HCT116 (cell line): Measurements from ENCODE around the gene PCCA. TPM values are rescaled to one million over a fixed set of nuclear protein-coding genes. Genes with fewer than 3 reads are reported as not detected.

ENCODE experiments used
- ATAC-seq: fragments of 200-7000 bp; cut with Tn5 transposase; 2 replicates; pipeline ENCODE4 v1.9.1; 2020; ENCODE audit warnings: mild to moderate bottlenecking, moderate library complexity
- BruUV-seq: library from RNA; stranded (reverse); fragments of 400-500 nt; replicated peaks from 2 replicates; lab custom pipeline; 2021; lab: Mats Ljungman, UMichigan
- CTCF ChIA-PET: fragments of 300-600 bp; sonication (Branson Sonifier 250); formaldehyde crosslinking; loops from one replicate; lab custom pipeline; 2021; ENCODE audit warnings: antibody characterized with exemption; lab: Charles Lee
- POLR2A ChIA-PET: fragments of 300-600, 350-600 bp; sonication (Branson Sonifier 250); formaldehyde crosslinking; loops from one replicate; lab custom pipeline; 2021; ENCODE audit warnings: antibody characterized with exemption; lab: Charles Lee
- RAD21 ChIA-PET, 2 experiments: fragments of 300-600 bp; sonication (Branson Sonifier 250); formaldehyde crosslinking; loops; one replicate each; lab custom pipeline; 2023; ENCODE audit warnings: low total read pairs in 2 of 2; ENCODE audit not compliant: uncharacterized antibody in 2 of 2, unreplicated experiment in 2 of 2, low non-redundant PET in 1 of 2; lab: Charles Lee
- DNase-seq: peaks from one replicate; pipeline ENCODE4 v3.0.0-alpha.2; 2010; ENCODE audit warnings: low read depth, low spot score
- H2AFZ ChIP-seq: fragments of 200-600 bp; shearing (Covaris generic), sonication (generic); 2 replicates; pipeline ENCODE4 v1.6.1; 2017; ENCODE audit warnings: low read depth, mixed run types, mixed read lengths, antibody characterized with exemption, low read length; ENCODE audit not compliant: poor library complexity, severe bottlenecking
- H3K27ac ChIP-seq: 2 replicates; pipeline ENCODE4 v1.5.1; 2012; ENCODE audit warnings: low read depth, low read length
- H3K27me3 ChIP-seq: fragments of 200-600 bp; sonication (generic); 2 replicates; pipeline ENCODE4 v1.6.1; 2016; ENCODE audit warnings: mixed run types, low read length, mixed read lengths; ENCODE audit not compliant: insufficient read depth
- H3K36me3 ChIP-seq, 2 experiments: fragments of 200-500 bp in 1 of 2; fragments of 200-600 bp in 1 of 2; sonication (Bioruptor generic) in 1 of 2; sonication (generic) in 1 of 2; 2 replicates each; pipeline versions ENCODE4 v1.5.1 to v1.6.1; 2014 to 2016; ENCODE audit warnings: low read length in 2 of 2, inconsistent platforms in 1 of 2, mixed read lengths in 1 of 2, mixed run types in 1 of 2; ENCODE audit not compliant: insufficient read depth in 2 of 2, control insufficient read depth in 1 of 2
- H3K4me1 ChIP-seq, 2 experiments: fragments of 200-600 bp in 1 of 2; sonication (generic) in 1 of 2; 2 replicates each; pipeline versions ENCODE4 v1.5.1 to v1.6.1; 2012 to 2017; ENCODE audit warnings: low read length in 2 of 2, inconsistent platforms in 1 of 2, mild to moderate bottlenecking in 1 of 2, mixed read lengths in 1 of 2, mixed run types in 1 of 2, moderate library complexity in 1 of 2; ENCODE audit not compliant: insufficient read depth in 2 of 2, control insufficient read depth in 1 of 2
- H3K4me2 ChIP-seq: fragments of 200-600 bp; sonication (generic); 2 replicates; pipeline ENCODE4 v1.6.1; 2017; ENCODE audit warnings: mixed run types, low read length, mixed read lengths
- H3K4me3 ChIP-seq, 2 experiments: fragments of 200-600 bp in 1 of 2; sonication (generic) in 1 of 2; replicated peaks in 1 of 2; 2 replicates each; pipeline ENCODE4 v1.5.1; 2011 to 2016; ENCODE audit warnings: low read length in 2 of 2, control low read depth in 1 of 2, low read depth in 1 of 2, mild to moderate bottlenecking in 1 of 2, mixed read lengths in 1 of 2, mixed run types in 1 of 2
- H3K79me2 ChIP-seq: fragments of 200-600 bp; sonication (generic); 2 replicates; pipeline ENCODE4 v1.6.1; 2017; ENCODE audit warnings: mild to moderate bottlenecking, mixed run types, low read length, moderate library complexity, mixed read lengths; ENCODE audit not compliant: insufficient read depth
- H3K9ac ChIP-seq: fragments of 200-600 bp; sonication (generic); 2 replicates; pipeline ENCODE4 v1.6.1; 2016; ENCODE audit warnings: low read length, mixed read lengths
- H3K9me2 ChIP-seq: fragments of 200-600 bp; sonication (generic), shearing (Covaris generic); 2 replicates; pipeline ENCODE4 v1.6.1; 2017; ENCODE audit warnings: mixed run types, mild to moderate bottlenecking, moderate library complexity; ENCODE audit not compliant: insufficient read depth
- H3K9me3 ChIP-seq, 2 experiments: fragments of 200-500 bp in 1 of 2; fragments of 200-600 bp in 1 of 2; sonication (Bioruptor generic) in 1 of 2; sonication (generic) in 1 of 2; 2 replicates each; pipeline ENCODE4 v1.6.1; 2014 to 2017; ENCODE audit warnings: low read length in 2 of 2, mixed read lengths in 2 of 2, inconsistent platforms in 1 of 2, low read depth in 1 of 2, mild to moderate bottlenecking in 1 of 2, mixed run types in 1 of 2, moderate library complexity in 1 of 2; ENCODE audit not compliant: control insufficient read depth in 1 of 2, insufficient read depth in 1 of 2
- H4K20me1 ChIP-seq: fragments of 200-600 bp; sonication (generic), shearing (Covaris generic); 2 replicates; pipeline ENCODE4 v1.6.1; 2017; ENCODE audit warnings: mixed run types, mild to moderate bottlenecking, moderate library complexity; ENCODE audit not compliant: insufficient read depth
- EGR1 ChIP-seq: IDR thresholded peaks from 2 replicates; pipeline ENCODE4 v1.6.1; 2012; ENCODE audit warnings: low read depth
- ELF1 ChIP-seq: IDR thresholded peaks from 2 replicates; pipeline ENCODE4 v1.6.1; 2012; ENCODE audit warnings: low read depth, borderline replicate concordance
- FOSL1 ChIP-seq: IDR thresholded peaks from 2 replicates; pipeline ENCODE4 v1.6.1; 2012; ENCODE audit warnings: low read depth
- POLR2A ChIP-seq: IDR thresholded peaks from 2 replicates; pipeline ENCODE4 v1.7.0; 2011; ENCODE audit warnings: borderline replicate concordance; ENCODE audit not compliant: insufficient read depth, insufficient read length; ENCODE audit errors: extremely low read depth
- SP1 ChIP-seq: IDR thresholded peaks from 2 replicates; pipeline ENCODE4 v1.6.1; 2012; ENCODE audit warnings: low read depth
- SRF ChIP-seq: IDR thresholded peaks from 2 replicates; pipeline ENCODE4 v1.6.1; 2012; ENCODE audit warnings: low read depth
- TCF7L2 ChIP-seq: IDR thresholded peaks from 2 replicates; pipeline ENCODE4 v1.7.0; 2011; ENCODE audit warnings: borderline replicate concordance, inconsistent platforms; ENCODE audit not compliant: insufficient read depth, insufficient read length; ENCODE audit errors: extremely low read depth
- YY1 ChIP-seq: IDR thresholded peaks from 2 replicates; pipeline ENCODE4 v1.6.1; 2011; ENCODE audit warnings: low read length, low read depth, moderate library complexity, mild to moderate bottlenecking; ENCODE audit not compliant: insufficient replicate concordance; ENCODE audit errors: extremely low read depth
- ZFX ChIP-seq: fragments of 450-650 bp; IDR thresholded peaks from 2 replicates; pipeline ENCODE4 v1.6.1; 2017
- ZNF274 ChIP-seq: fragments of 200-500 bp; sonication (Bioruptor generic); IDR thresholded peaks from 2 replicates; pipeline ENCODE4 v1.6.1; 2014; ENCODE audit warnings: mild to moderate bottlenecking, low read depth, low read length, inconsistent platforms
- intact Hi-C: fragments of 100-400 bp; cut with micrococcal nuclease; formaldehyde crosslinking; loops from 2 replicates; pipeline ENCODE4 v1.10.0; 2022
- total RNA-seq: library from RNA; stranded (reverse); gene quantifications from one replicate; pipeline ENCODE4 v1.2.1, GENCODE V29; 2021; ENCODE audit not compliant: unreplicated experiment
- TF ChIP-seq, protein P1 (sequence below): IDR thresholded peaks from 2 replicates; pipeline ENCODE4 v1.6.1; 2011; ENCODE audit warnings: mild to moderate bottlenecking, low read length, moderate library complexity; ENCODE audit not compliant: insufficient replicate concordance; ENCODE audit errors: extremely low read depth

PCCA gene
- total RNA-seq, 1 experiment from 2014 or later, result 23.0 TPM

DNA sequence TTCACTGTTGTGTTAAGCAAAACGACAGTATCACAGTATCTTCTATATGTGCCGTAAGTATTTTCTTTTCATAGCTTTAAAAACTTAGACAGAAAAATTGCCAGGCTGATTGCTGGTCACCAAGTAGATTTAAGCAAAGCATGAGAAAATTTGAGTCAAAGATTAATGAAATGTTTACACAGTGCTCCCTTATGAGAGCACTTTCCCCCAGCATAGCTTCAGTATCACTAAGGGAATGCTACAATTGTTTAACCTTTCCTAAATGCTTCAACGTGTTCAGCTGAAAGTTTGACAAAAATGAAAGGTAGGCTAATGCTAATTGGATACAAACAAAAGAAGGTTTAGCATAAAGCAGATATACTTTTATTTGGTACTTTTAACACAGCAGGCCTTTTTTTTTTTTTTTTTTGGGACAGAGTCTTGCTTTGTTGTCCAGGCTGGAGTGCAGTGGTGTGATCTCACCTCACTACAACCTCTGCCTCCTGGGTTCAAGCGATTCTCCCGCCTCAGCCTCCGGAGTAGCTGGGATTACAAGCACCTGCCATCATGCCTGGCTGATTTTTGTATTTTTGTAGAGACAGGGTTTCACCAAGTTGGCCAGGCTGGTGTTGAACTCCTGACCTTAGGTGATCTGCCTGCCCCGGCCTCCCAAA lies 23.4 kb downstream of the PCCA start:
- CTCF ChIA-PET, result no interaction called here
- Histone ChIP-seq H3K4me2 (no peak overlapping the region), H3K9me2 (no peaks in the 10 kb centered on the region), H3K27ac (no peak overlapping the region), H3K27me3 (no peaks in the 10 kb centered on the region), H3K9ac (no peak overlapping the region), H3K9me3 (no peaks in the 10 kb centered on the region), H3K4me3 (no peak overlapping the region), H3K79me2 (no peaks in the 10 kb centered on the region), H2AFZ (no peak overlapping the region), H3K4me1 (no peaks in the 10 kb centered on the region), H4K20me1 (no peaks in the 10 kb centered on the region), H3K36me3 (no peaks in the 10 kb centered on the region)
- TF ChIP-seq TCF7L2 (no peak), SP1 (no peak), FOSL1 (no peak), ZNF274 (no peak), YY1 (no peak), SRF (no peak), EGR1 (no peak), ELF1 (no peak), POLR2A (no peak), ZFX (no peak)
- TF ChIP-seq, protein P1, sequence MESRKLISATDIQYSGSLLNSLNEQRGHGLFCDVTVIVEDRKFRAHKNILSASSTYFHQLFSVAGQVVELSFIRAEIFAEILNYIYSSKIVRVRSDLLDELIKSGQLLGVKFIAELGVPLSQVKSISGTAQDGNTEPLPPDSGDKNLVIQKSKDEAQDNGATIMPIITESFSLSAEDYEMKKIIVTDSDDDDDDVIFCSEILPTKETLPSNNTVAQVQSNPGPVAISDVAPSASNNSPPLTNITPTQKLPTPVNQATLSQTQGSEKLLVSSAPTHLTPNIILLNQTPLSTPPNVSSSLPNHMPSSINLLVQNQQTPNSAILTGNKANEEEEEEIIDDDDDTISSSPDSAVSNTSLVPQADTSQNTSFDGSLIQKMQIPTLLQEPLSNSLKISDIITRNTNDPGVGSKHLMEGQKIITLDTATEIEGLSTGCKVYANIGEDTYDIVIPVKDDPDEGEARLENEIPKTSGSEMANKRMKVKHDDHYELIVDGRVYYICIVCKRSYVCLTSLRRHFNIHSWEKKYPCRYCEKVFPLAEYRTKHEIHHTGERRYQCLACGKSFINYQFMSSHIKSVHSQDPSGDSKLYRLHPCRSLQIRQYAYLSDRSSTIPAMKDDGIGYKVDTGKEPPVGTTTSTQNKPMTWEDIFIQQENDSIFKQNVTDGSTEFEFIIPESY, result no peak
- BruUV-seq, result no TSS peak
- RAD21 ChIA-PET, result no interaction called here
- POLR2A ChIA-PET, result no interaction called here
- intact Hi-C loops, result no loop called here
- DNase-seq, result no peak
- ATAC-seq, result no peak
